NCI-H1417 treated with DMSO at 0.1 percent for 48 hours (cell line): ENCODE data around the gene PSAP.

Experiments used
- DNase-seq: peaks from one replicate; lab custom pipeline; 2025; lab: John Stamatoyannopoulos, UW

PSAP gene

GRCh38 chr10:71766717-71767419 lies 84.2 kb downstream of the PSAP start:
- no peak for DNase-seq
